K562 (cell line): ENCODE data around the gene BPTF. TPM values are rescaled to one million over a fixed set of nuclear protein-coding genes. Genes with fewer than 3 reads are reported as not detected.

Experiments
- ADNP ChIP-seq: fragments of 200-800 bp; sonication (Bioruptor generic); IDR thresholded peaks from 2 replicates; pipeline ENCODE4 v1.6.1; 2016; ENCODE audit warnings: missing genetic modification characterization, missing compliant biosample characterization
- ARID2 ChIP-seq: fragments of 450-650 bp; IDR thresholded peaks from 2 replicates; pipeline ENCODE4 v1.6.1; 2017; ENCODE audit warnings: antibody characterized with exemption, mild to moderate bottlenecking
- ATF3 ChIP-seq, 2 experiments: fragments of 450-650 bp in 1 of 2; sonication (generic) in 1 of 2; formaldehyde crosslinking in 1 of 2; IDR thresholded peaks in 1 of 2; conservative IDR thresholded peaks in 1 of 2; 2 replicates each; pipeline versions ENCODE4 v1.6.1 to v1.8.1; 2016 to 2023; ENCODE audit warnings: mild to moderate bottlenecking in 2 of 2, moderate library complexity in 2 of 2, inconsistent platforms in 1 of 2, missing genetic modification reagents in 1 of 2
- BACH1 ChIP-seq: fragments of 200-800 bp; sonication (Bioruptor generic); IDR thresholded peaks from 2 replicates; pipeline ENCODE4 v1.6.1; 2016; ENCODE audit warnings: missing genetic modification characterization, missing compliant biosample characterization
- CBX5 ChIP-seq: IDR thresholded peaks from 2 replicates; pipeline ENCODE4 v1.6.1; 2014; ENCODE audit warnings: low read depth, borderline replicate concordance
- ELF1 ChIP-seq: fragments of 200-800 bp; sonication (Bioruptor generic); IDR thresholded peaks from 2 replicates; pipeline ENCODE4 v1.6.1; 2016; ENCODE audit warnings: missing genetic modification characterization, missing compliant biosample characterization
- HLTF ChIP-seq: fragments of 450-650 bp; IDR thresholded peaks from 2 replicates; pipeline ENCODE4 v1.6.1; 2016
- MAFF ChIP-seq: IDR thresholded peaks from 2 replicates; pipeline ENCODE4 v1.6.1; 2012; ENCODE audit warnings: low read length, improper control_type of control experiment
- MAFG ChIP-seq: fragments of 450-650 bp; conservative IDR thresholded peaks from 2 replicates; pipeline ENCODE4 v1.6.1; 2016; ENCODE audit warnings: missing genetic modification characterization, missing compliant biosample characterization
- MBD2 ChIP-seq: sonication (generic); IDR thresholded peaks from 2 replicates; pipeline ENCODE4 v1.6.1; 2016; ENCODE audit warnings: low read depth, borderline replicate concordance
- NFE2 ChIP-seq: IDR thresholded peaks from 2 replicates; pipeline ENCODE4 v1.6.1; 2014; ENCODE audit warnings: antibody characterized with exemption, low read depth
- POLR2G ChIP-seq: fragments of 200-400 bp; formaldehyde crosslinking; IDR thresholded peaks from 2 replicates; pipeline ENCODE4 v1.6.1; 2017; ENCODE audit warnings: low read depth, mild to moderate bottlenecking, antibody characterized with exemption, low read length, moderate library complexity
- POLR2H ChIP-seq: IDR thresholded peaks from 2 replicates; pipeline ENCODE4 v1.6.1; 2016; ENCODE audit warnings: missing genetic modification characterization, low read depth, mild to moderate bottlenecking, control low read depth, missing compliant biosample characterization, moderate library complexity
- POLR3A ChIP-seq: IDR thresholded peaks from 2 replicates; pipeline ENCODE4 v1.6.1; 2011; ENCODE audit warnings: borderline replicate concordance, mild to moderate bottlenecking, moderate library complexity; ENCODE audit not compliant: insufficient read length, insufficient read depth; ENCODE audit errors: extremely low read depth
- PRMT5 ChIP-seq: sonication (generic); formaldehyde crosslinking; IDR thresholded peaks from 2 replicates; pipeline ENCODE4 v1.5.0; 2020; ENCODE audit warnings: missing genetic modification reagents
- RBM15 ChIP-seq: fragments of 200-400 bp; formaldehyde crosslinking; IDR thresholded peaks from 2 replicates; pipeline ENCODE4 v1.6.1; 2018; ENCODE audit warnings: mild to moderate bottlenecking, low read length, moderate library complexity; ENCODE audit not compliant: insufficient read depth
- RBM25 ChIP-seq: fragments of 200-400 bp; formaldehyde crosslinking; IDR thresholded peaks from 2 replicates; pipeline ENCODE4 v1.6.1; 2018; ENCODE audit warnings: low read length, low read depth, moderate library complexity; ENCODE audit not compliant: severe bottlenecking
- RFX7 ChIP-seq: fragments of 250-450 bp; sonication (Bioruptor Pico); IDR thresholded peaks from 2 replicates; pipeline ENCODE4 v1.5.1; 2021; ENCODE audit warnings: mild to moderate bottlenecking
- TBL1XR1 ChIP-seq, 2 experiments: IDR thresholded peaks; 2 replicates each; pipeline ENCODE4 v1.6.1; 2012; ENCODE audit warnings: improper control_type of control experiment in 2 of 2, low read length in 2 of 2, mild to moderate bottlenecking in 1 of 2
- ZKSCAN1 ChIP-seq: fragments of 150-350 bp; IDR thresholded peaks from 2 replicates; pipeline ENCODE4 v1.6.1; 2016; ENCODE audit warnings: low read depth, low read length
- ZNF232 ChIP-seq: sonication (generic); formaldehyde crosslinking; IDR thresholded peaks from 2 replicates; pipeline ENCODE4 v1.8.0; 2022; ENCODE audit warnings: mild to moderate bottlenecking, missing genetic modification reagents
- ZNF384 ChIP-seq: IDR thresholded peaks from 2 replicates; pipeline ENCODE4 v1.6.1; 2012; ENCODE audit warnings: low read depth, low read length, improper control_type of control experiment
- ZNF551 ChIP-seq: fragments of 250-450 bp; sonication (Bioruptor Pico); IDR thresholded peaks from 2 replicates; pipeline ENCODE4 v1.5.0; 2021; ENCODE audit warnings: mild to moderate bottlenecking, moderate library complexity
- polyA plus RNA-seq, 8 experiments: library from polyadenylated mRNA; depleted of rRNA in 4 of 8; stranded (reverse) in 5 of 8; unstranded in 3 of 8; fragments of >200 nt; fragmentation: Nextera tagmentation in 2 of 8; fragmentation: Illumina TruSeq in 1 of 8; extraction: Ambion mirVana in 2 of 8; extraction: Trizol in 1 of 8; gene quantifications; 2 replicates each; pipeline versions ENCODE4 v1.2.1 to v1.2.3, GENCODE V29; 2011 to 2014; ENCODE audit warnings: inconsistent platforms in 1 of 8, missing spikeins in 1 of 8
- total RNA-seq, 7 experiments: library from RNA; depleted of rRNA in 6 of 7; stranded (reverse); fragments of >200 nt in 6 of 7; fragmentation: Illumina TruSeq in 2 of 7; extraction: Trizol in 2 of 7; gene quantifications; 2 replicates each; pipeline versions ENCODE4 v1.2.1 to v1.2.3, GENCODE V29; 2011 to 2021; ENCODE audit warnings: low replicate concordance in 1 of 7
- TF ChIP-seq, protein P1 (sequence below): sonication (generic); formaldehyde crosslinking; IDR thresholded peaks from 2 replicates; pipeline ENCODE4 v1.8.0; 2022; ENCODE audit warnings: mild to moderate bottlenecking, low read depth, missing genetic modification reagents
- TF ChIP-seq, protein P2 (sequence below), 2 experiments: IDR thresholded peaks; 2 replicates each; pipeline ENCODE4 v1.6.1; 2012; ENCODE audit warnings: improper control_type of control experiment in 2 of 2, low read depth in 2 of 2, low read length in 2 of 2, borderline replicate concordance in 1 of 2

BPTF gene
- total and polyA plus RNA-seq, 9 of the 15 experiments (the other 6 are each of a cell fraction or from before 2014, with no cell fraction given) = 12.5 to 52.1 (median 26.9) TPM

DNA sequence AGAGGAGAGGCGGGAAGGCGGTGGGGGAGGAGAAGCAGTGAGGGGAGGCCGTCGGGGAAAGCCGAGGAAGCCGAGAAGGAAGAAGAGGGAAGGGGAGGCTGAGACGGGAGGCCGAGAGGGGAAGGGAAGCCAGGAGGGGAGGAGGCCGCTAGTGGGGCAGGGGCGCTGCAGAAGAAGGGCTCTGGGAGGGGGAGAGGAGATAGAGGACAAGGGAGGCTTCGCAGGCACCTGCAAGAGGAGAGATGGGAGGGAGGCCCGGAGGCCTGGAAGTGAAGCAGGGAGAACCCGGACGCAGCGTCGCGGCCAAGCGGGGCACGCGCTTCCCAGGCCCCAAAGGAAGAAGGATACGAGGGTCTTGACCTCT is 168.7 kb downstream of the BPTF start (continued):
- TF ChIP-seq, protein P1, sequence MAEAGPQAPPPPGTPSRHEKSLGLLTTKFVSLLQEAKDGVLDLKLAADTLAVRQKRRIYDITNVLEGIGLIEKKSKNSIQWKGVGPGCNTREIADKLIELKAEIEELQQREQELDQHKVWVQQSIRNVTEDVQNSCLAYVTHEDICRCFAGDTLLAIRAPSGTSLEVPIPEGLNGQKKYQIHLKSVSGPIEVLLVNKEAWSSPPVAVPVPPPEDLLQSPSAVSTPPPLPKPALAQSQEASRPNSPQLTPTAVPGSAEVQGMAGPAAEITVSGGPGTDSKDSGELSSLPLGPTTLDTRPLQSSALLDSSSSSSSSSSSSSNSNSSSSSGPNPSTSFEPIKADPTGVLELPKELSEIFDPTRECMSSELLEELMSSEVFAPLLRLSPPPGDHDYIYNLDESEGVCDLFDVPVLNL (CRISPR knock-in tag) = 0 out of 2 replicates have a peak, but pooled peaks have one; percentile 16
- TF ChIP-seq BACH1 (no peak), POLR2H (tag) (no peak; the same call in 1 of the 2 replicates), NFE2 (no peak), RBM25 (no peak), ELF1 (tag) (no peak), HLTF (peak; percentile 98), CBX5 (no peak), TBL1XR1 (IDR thresholded peaks at IDR 0.05; ENCODE audit: low read length in 2 of 2) (no peak), POLR3A (no peak), RBM15 (no peak), POLR2G (no peak), ARID2 (peak; percentile 53; the same call in 1 of the 2 replicates), ADNP (tag) (no peak), ZNF384 (no peak), ZNF232 (CRISPR knock-in tag) (no peak), ZKSCAN1 (no peak), ATF3 (IDR thresholded peaks at IDR 0.05) (no peak), ATF3 (CRISPR knock-in tag; conservative IDR thresholded peaks at IDR 0.05) (no peak), MAFF (no peak), ZNF551 (CRISPR knock-in tag) (no peak), MBD2 (no peak), RFX7 (CRISPR knock-in tag) (no peak), MAFG (no peak), PRMT5 (no peak)
- TF ChIP-seq, protein P2, sequence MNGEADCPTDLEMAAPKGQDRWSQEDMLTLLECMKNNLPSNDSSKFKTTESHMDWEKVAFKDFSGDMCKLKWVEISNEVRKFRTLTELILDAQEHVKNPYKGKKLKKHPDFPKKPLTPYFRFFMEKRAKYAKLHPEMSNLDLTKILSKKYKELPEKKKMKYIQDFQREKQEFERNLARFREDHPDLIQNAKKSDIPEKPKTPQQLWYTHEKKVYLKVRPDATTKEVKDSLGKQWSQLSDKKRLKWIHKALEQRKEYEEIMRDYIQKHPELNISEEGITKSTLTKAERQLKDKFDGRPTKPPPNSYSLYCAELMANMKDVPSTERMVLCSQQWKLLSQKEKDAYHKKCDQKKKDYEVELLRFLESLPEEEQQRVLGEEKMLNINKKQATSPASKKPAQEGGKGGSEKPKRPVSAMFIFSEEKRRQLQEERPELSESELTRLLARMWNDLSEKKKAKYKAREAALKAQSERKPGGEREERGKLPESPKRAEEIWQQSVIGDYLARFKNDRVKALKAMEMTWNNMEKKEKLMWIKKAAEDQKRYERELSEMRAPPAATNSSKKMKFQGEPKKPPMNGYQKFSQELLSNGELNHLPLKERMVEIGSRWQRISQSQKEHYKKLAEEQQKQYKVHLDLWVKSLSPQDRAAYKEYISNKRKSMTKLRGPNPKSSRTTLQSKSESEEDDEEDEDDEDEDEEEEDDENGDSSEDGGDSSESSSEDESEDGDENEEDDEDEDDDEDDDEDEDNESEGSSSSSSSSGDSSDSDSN (IDR thresholded peaks at IDR 0.05; ENCODE audit: borderline replicate concordance in 1 of 2, low read depth in 2 of 2, low read length in 2 of 2) = peak in 1 of 2 experiments; percentile 69; a peak in 1 of 4 replicates
